Measurements from ENCODE around the gene SRSF11.
"Not testable (repeated sequence)": the region's sequence is repeated elsewhere in the genome, so short reads cannot be mapped to it uniquely, and the experiment has no call there.

SRSF11 gene, protein sequence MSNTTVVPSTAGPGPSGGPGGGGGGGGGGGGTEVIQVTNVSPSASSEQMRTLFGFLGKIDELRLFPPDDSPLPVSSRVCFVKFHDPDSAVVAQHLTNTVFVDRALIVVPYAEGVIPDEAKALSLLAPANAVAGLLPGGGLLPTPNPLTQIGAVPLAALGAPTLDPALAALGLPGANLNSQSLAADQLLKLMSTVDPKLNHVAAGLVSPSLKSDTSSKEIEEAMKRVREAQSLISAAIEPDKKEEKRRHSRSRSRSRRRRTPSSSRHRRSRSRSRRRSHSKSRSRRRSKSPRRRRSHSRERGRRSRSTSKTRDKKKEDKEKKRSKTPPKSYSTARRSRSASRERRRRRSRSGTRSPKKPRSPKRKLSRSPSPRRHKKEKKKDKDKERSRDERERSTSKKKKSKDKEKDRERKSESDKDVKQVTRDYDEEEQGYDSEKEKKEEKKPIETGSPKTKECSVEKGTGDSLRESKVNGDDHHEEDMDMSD

GRCh38 chr1:70221238-70222121, at the start of gene SRSF11:
SRSF11 (plus strand) TSS chr1:70221380; CDS start chr1:70221637, 257 bp downstream.
- DNase-seq (ENCODE audit: low read depth in 2 of 2) = peak; percentile 95 to 96

GRCh38 chr1:70171512-70171911, 49.7 kb upstream of the SRSF11 start:
- no peak for DNase-seq (ENCODE audit: low read depth in 2 of 2)

- DNase-seq (ENCODE audit: low read depth in 2 of 2) = not testable (repeated sequence)
Observed at GRCh38 chr1:70185181-70185580, 36.0 kb upstream of the SRSF11 start.

- DNase-seq (ENCODE audit: low read depth in 2 of 2) = no peak
Observed at GRCh38 chr1:70188522-70188921, 32.7 kb upstream of the SRSF11 start.

DNA sequence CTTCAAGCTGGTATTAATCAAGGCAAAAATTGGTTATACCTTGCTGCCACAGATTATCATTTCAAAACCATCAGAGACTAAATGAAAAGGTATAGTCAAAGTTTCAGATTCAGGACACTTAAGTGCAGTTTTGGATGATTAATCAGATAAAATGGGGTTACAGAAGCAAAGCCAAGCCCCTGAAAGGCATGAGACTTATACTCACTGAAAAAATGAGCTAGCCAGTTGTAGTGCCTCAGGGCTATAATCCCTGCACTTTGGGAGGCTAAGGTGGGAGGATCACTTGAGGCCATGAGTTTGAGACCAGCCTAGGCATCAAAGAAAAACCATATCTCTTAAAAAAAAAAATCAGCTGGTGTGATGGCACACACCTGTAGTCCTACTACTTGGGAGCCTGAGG, 31.0 kb upstream of the SRSF11 start:
- no peak for DNase-seq (ENCODE audit: low read depth in 2 of 2)

DNA sequence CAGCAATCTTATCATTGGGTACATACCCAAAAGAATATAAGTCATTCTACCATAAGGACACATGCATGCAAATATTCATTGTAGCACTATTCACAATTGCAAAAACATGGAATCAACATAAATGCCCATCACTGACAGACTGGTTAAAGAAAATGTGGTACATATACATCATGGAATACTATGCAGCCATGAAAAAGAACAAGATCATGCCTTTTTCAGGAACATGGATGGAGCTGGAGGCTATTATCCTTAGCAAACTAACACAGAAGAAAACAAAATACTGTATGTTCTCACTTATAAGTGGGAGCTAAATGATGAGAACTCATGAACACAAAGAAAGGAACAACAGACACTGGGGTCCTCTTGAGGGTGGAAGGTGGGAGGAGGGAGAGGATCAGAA, 28.7 kb upstream of the SRSF11 start:
- not testable (repeated sequence) for DNase-seq (ENCODE audit: low read depth in 2 of 2)

DNA sequence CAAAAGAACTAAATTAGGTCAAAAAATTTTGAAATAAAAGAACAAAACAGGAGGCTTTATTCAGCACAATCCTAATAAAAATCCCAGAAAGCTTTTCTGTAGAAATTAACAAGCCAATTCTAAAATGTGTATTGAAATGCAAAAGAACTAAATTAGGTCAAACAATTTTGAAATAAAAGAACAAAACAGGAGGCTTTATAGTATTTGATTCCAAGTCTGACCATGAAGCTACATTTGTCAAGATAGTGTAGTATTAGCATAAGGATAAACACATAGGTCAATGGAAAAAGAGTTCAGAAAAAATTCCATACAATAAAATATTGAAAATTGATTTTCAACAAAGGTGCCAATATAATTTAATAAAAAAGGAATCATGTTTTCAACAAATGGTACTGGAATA, 26.6 kb upstream of the SRSF11 start:
- no peak for DNase-seq (ENCODE audit: low read depth in 2 of 2)

DNA sequence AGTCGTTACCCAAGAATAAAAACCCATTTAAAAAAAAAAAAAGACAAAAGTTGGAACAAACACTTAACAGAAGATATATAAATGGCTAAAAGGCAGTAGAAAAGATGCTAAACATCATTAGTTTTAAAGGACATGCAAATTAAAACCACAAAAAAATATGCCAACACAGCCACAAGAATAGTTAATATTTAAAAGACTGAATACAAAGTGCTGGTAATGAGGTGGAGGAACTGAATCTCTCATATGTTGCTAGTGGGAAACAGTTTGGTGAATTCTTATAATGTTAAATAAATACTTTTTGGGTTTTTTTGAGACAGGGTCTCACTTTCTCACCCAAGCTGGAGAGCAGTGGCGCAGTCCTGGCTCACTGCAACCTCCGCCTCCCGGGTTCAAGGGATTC, 25.8 kb upstream of the SRSF11 start:
- no peak for DNase-seq (ENCODE audit: low read depth in 2 of 2)

- no peak for DNase-seq (ENCODE audit: low read depth in 2 of 2)
Observed at GRCh38 chr1:70196333-70196732, 24.8 kb upstream of the SRSF11 start.

DNA sequence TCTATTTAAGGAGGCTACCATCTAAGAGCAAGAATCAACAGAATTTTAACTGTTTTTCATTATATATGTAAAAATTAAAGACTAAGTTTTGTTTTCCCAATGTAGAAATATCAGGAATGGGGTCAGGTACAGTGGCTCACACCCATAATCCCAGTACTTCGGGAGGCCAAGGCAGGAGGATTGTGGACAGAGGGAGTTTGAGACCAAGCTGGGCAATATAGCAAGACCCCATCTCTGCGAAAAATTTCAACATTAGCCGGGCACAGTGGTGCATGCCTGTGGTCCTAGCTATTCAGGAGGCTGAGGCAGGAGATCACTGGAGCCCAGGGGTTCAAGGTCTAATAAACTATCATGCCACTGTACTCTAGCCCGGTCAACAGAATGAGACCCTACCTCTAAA, 21.1 kb upstream of the SRSF11 start:
- DNase-seq (ENCODE audit: low read depth in 2 of 2) = no peak

DNA sequence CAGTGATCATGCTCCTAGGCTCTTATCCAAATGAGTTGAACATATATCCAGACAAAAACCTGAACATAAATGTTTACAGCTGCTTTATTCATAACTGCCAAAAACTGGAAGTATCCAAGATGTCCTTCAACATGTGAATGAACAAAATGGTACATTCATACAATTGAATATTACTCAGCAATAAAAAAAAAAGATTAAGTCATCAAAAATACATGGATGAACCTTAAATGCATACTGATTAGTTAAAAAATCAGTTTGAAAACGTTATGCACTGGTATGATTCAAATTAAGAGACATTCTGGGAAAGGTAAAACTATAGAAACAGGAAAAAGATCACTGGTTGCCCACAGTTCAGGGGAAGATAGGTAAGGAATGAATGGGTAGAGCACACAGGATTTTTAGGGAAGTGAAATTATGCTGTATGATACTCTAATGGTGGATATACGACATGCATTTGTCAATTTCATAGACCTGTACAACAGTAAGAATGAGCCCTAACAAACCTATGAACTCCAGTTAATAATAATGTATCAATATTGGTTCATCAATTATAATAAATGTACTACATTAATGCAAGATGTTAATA, 18.9 kb upstream of the SRSF11 start:
- DNase-seq (ENCODE audit: low read depth in 2 of 2) = no peak

DNA sequence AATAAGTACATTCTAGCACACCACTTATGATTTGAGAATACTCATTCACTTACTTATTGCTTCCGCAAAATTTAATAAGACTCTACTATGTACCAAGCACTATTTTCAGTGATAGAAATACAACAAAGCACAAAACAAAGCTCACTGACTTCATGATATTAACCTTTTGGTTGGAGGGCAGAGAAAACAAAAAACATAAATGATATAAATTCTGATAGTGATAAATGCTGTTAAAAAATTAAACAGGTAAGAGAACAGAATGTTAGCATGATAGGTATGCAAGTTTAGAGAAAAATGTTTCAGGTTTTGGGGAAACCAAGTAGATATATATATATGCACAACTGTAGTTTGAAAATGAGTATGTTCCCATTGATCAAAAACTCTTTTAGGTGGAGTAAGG, 17.0 kb upstream of the SRSF11 start:
- no peak for DNase-seq (ENCODE audit: low read depth in 2 of 2)

DNA sequence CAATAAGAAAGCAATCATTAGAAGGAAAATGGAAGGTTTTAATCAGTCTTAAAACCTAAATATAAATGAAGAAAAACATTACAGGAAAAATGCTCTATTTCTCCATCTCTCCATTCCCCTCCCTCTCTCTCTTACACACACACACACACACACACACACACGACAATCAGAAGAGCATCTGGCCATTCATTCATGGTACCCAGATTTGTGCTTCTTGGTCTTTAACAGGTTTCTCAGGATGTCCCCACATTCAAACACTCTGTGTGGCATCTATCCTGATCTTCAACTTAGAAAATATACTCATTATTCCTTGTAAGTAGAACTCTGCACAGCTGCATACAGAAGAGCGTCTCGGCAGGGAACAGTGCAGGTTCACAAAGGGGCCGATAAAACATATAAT, 16.6 kb upstream of the SRSF11 start:
- DNase-seq (ENCODE audit: low read depth in 2 of 2) = no peak

GRCh38 chr1:70205071-70205433, 16.1 kb upstream of the SRSF11 start:
- DNase-seq (ENCODE audit: low read depth in 2 of 2) = no peak

- DNase-seq (ENCODE audit: low read depth in 2 of 2) = peak; percentile 94 to 95
Observed at GRCh38 chr1:70205434-70206118, 15.6 kb upstream of the SRSF11 start, which contains the start of gene LRRC40. LRRC40 (minus strand) TSS chr1:70205579; CDS start chr1:70205540, 39 bp downstream.

DNA sequence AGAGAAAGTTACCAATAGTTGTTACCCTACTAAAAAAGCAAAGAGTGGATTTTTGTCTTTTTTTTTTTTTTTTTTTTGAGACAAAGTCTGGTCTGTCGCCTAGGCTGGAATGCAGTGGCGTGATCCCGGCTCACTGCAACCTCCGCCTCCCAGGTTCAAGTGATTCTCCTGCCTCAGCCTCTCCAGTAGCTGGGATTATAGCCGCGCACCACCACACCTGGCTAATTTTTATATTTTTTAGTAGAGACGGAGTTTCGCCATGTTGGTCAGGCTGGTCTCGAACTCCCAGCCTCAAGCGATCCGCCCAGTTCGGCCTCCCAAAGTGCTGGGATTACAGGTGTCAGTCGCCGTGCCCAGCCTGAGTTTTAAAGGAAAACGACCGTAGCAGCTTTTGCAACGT, 14.3 kb upstream of the SRSF11 start:
- not testable (repeated sequence) for DNase-seq (ENCODE audit: low read depth in 2 of 2)

DNA sequence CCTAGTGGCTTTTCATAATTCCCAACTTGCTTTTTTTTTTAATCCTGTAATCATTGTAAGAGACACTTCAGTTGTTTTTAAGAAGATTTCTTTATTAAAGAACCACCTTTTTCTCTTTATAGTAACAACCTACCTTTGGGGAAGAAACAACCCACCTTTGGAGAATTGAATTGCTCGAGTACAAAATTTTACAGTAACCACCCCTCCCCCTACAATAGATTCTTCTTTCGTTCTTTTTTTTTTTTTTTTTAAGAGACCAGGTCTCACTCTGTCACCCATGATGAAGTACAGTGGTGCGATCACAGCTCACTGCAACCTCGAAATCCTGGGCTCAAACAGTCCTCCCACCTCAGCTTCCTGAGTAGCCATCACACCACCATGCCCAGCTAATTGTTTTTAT, 13.7 kb upstream of the SRSF11 start:
- no peak for DNase-seq (ENCODE audit: low read depth in 2 of 2)

GRCh38 chr1:70208292-70208691, 12.9 kb upstream of the SRSF11 start:
- DNase-seq (ENCODE audit: low read depth in 2 of 2) = no peak

DNA sequence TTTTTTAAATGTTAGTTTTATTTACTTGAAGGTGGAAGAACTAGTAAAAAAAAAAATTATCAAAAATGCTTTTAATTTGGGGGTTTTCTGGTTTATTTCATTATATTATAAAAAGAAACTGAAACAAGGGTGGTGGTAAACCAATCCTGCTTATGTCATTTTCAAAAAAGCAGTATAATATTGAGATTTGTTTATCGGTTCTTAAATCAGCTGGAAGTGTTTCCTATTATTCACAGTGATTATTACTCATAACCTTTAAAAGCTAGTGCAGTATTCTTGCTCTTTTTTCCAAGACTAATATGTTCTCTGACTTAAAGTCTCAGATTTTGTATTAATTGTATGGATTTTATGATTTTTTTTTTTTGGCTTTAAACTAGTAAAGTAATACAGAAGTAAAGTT, 10.4 kb upstream of the SRSF11 start:
- DNase-seq (ENCODE audit: low read depth in 2 of 2) = no peak

- no peak for DNase-seq (ENCODE audit: low read depth in 2 of 2)
Observed at GRCh38 chr1:70211541-70211940, 9.6 kb upstream of the SRSF11 start.

GRCh38 chr1:70220015-70220414, 1.2 kb upstream of the SRSF11 start:
- no peak for DNase-seq (ENCODE audit: low read depth in 2 of 2)
